NB4 (cell line): ENCODE data around the gene IQGAP1.
"Not testable (repeated sequence)": the region's sequence is repeated elsewhere in the genome, so short reads cannot be mapped to it uniquely, and the experiment has no call there.

Experiments
- MYC ChIP-seq: IDR thresholded peaks from 2 replicates; pipeline ENCODE4 v1.6.1; 2011; ENCODE audit warnings: low read depth, low read length
- POLR2A ChIP-seq: IDR thresholded peaks from 2 replicates; pipeline ENCODE4 v1.6.1; 2011; ENCODE audit warnings: mild to moderate bottlenecking; ENCODE audit not compliant: insufficient read length; ENCODE audit errors: extremely low read depth
- TF ChIP-seq, protein P1 (sequence below): IDR thresholded peaks from one replicate; pipeline ENCODE4 v1.5.1; 2012; ENCODE audit warnings: low read depth, low read length

DNA sequence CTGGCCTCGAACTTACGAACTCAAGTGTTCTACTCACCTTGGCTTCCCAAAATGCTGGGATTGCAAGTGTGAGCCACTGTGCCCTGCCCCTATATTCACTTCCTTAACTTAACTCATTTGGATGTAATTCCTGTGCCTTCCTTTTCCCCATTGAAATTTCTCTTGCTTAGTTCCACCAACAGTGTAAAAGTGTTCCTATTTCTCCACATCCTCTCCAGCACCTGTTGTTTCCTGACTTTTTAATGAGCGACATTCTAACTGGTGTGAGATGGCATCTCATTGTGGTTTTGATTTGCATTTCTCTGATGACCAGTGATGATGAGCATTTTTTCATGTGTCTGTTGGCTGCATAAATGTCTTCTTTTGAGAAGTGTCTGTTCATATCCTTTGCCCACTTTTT is 21.5 kb downstream of the IQGAP1 start:
- TF ChIP-seq POLR2A, MYC: not testable (repeated sequence)
- TF ChIP-seq, protein P1, sequence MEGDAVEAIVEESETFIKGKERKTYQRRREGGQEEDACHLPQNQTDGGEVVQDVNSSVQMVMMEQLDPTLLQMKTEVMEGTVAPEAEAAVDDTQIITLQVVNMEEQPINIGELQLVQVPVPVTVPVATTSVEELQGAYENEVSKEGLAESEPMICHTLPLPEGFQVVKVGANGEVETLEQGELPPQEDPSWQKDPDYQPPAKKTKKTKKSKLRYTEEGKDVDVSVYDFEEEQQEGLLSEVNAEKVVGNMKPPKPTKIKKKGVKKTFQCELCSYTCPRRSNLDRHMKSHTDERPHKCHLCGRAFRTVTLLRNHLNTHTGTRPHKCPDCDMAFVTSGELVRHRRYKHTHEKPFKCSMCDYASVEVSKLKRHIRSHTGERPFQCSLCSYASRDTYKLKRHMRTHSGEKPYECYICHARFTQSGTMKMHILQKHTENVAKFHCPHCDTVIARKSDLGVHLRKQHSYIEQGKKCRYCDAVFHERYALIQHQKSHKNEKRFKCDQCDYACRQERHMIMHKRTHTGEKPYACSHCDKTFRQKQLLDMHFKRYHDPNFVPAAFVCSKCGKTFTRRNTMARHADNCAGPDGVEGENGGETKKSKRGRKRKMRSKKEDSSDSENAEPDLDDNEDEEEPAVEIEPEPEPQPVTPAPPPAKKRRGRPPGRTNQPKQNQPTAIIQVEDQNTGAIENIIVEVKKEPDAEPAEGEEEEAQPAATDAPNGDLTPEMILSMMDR = not testable (repeated sequence)
